Activated CD8-positive, alpha-beta memory T cell treated with anti-CD3 and anti-CD28 coated beads for 36 hours (primary cell): ENCODE data around the gene MRPS6. TPM values are rescaled to one million over a fixed set of nuclear protein-coding genes. Genes with fewer than 3 reads are reported as not detected.

Experiments
- CTCF ChIA-PET: fragments of 350-600 bp; sonication (Branson Sonifier 250); formaldehyde crosslinking; loops from one replicate; lab custom pipeline; 2021; ENCODE audit warnings: antibody characterized with exemption; lab: Charles Lee
- POLR2A ChIA-PET: fragments of 350-600 bp; sonication (Branson Sonifier 250); formaldehyde crosslinking; loops from one replicate; lab custom pipeline; 2021; ENCODE audit warnings: antibody characterized with exemption; lab: Charles Lee
- total RNA-seq, 2 experiments: library from RNA; stranded (reverse); gene quantifications; one replicate each; pipeline ENCODE4 v1.2.3, GENCODE V29; 2021

MRPS6 gene
- total RNA-seq, 2 experiments from 2014 or later, result 138 to 144 TPM

DNA sequence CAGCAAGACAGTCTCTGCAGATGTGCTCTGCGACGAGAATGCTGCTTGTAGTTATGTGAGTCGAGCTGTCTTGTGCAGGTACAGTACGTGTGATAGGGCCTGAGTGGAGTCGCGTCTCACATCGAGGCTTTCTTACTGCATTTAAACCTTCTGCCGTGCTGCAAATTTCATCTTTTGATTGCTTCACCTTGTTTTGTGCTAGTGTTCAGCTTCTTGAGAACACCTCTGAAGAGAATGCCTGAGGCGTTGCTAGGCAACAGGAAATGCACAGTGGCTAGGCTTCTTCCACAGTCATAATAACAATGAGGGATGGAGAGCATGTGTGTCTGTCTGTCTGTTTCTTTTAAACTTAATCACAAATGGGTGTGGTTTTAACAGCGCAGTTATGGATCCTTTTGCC, 52.9 kb downstream of the MRPS6 start:
- CTCF ChIA-PET, result no interaction called here
- POLR2A ChIA-PET, result no interaction called here

DNA sequence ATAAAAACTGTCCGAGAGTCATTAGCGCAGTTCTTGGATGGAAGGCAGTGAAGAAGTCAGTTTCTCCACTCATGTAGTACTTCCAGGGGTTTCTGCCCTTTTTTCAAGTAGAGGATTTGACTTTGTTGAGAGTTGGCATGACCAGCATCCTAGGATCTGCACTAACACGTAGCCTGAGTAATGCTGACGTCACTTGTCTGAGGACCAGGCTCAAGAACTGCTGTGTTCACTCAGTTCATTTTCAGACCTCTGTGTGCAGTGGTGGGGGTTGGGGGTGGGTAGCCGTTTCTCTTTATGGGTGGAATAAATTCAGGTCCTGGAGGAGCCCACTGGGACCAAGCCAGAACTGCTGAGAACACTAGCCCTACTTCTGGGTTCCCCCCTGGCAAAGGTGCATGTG, 53.3 kb downstream of the MRPS6 start:
- POLR2A ChIA-PET, result no interaction called here
- CTCF ChIA-PET, result no interaction called here

DNA sequence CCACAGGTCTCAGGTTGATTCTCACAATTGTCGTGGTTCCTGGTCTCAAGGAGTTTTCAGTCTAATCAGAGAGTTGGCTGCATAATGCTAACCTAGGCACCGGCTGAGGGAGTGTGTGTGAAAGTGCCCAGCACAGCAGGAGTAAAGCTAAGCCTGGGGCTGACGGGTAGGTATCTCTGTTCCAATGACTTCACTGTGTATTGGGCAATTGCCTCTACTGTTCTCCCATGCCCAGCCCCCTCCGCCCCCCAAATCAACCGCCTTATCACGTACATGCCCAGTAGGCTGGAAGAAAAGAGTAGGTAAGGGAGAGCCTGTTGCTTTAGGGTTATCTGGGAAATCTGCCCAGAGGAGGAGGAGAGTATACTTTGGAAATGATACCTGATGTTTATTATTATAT, 54.7 kb downstream of the MRPS6 start:
- ChIA-PET CTCF (interaction anchor here (1.4 to 2.3 kb wide), 2 partner anchors 204 to 220 kb away, joined by 4 to 8 read pairs; no protein-coding TSS in a partner anchor), POLR2A (no interaction called here)

DNA sequence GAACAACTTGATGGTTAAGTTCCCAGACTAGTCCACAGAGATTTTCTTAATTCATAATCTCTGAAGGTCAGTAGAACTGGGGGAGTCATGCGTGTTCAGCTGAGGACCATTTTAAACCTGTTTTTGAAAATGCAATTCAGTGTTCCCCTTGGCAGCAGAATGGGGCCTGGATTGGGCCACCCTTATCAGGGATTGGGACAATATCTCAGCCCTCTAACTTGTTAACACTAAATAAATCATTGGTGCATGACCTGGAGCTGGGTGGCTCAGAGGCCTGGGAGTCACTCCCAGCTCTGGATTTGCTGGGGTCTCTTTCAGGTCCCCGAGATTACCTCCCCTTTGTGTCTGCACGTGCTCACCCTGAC, 55.3 kb downstream of the MRPS6 start:
- ChIA-PET POLR2A (interaction anchor here (0.7 kb wide), 1 partner anchor 191 kb away, joined by 11 read pairs; no protein-coding TSS in a partner anchor), CTCF (interaction anchor here (1.0 to 2.3 kb wide), 5 partner anchors 12 to 219 kb away, joined by 3 to 8 read pairs (median 4); no protein-coding TSS in a partner anchor)

DNA sequence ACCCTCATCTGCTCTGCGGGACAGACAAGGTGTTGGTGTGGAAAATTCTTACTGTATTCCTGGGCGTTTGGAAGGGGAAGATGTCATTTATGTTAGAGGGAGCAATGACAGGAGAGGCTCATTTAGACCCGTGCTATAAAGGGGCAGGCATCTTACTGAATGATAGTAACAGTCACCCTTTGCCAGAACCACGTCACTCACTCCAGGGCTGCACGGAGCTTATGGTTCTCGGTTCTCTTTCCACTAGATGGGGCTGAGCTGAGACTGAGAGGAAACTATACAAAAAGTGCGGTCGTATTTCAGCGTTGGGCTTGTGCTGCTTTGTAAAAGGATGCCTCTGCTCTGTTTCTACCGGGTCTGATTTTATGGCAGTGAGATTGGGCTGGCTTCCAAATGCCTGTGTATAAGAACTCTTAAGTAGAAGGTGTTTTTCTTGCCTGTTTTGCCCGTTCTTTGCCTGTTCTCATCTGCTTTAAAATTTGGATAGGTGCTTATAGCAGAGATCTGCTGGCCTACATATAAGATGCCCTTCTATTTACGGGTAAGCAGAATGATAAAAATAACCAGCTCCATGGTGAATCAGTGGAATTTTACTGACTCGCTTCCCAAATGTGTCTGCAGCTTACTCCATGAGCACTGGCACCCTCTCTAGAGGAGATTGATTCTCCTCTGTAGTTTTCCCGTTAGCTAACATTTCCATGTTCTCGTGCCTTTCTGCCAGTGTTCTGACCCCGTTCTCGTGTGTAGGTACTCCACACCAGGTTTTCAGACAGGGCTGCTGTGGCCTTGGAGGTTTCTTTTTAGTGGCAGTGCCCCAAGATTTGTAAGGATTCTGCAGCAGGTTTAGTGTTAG, 55.9 kb downstream of the MRPS6 start:
- ChIA-PET CTCF (interaction anchor here (1.0 to 2.3 kb wide), 5 partner anchors 11 to 219 kb away, joined by 3 to 8 read pairs (median 4); no protein-coding TSS in a partner anchor), POLR2A (interaction anchor here (0.6 to 1.1 kb wide), 3 partner anchors 56 to 191 kb away, joined by 3 to 11 read pairs (median 6); no protein-coding TSS in a partner anchor)

DNA sequence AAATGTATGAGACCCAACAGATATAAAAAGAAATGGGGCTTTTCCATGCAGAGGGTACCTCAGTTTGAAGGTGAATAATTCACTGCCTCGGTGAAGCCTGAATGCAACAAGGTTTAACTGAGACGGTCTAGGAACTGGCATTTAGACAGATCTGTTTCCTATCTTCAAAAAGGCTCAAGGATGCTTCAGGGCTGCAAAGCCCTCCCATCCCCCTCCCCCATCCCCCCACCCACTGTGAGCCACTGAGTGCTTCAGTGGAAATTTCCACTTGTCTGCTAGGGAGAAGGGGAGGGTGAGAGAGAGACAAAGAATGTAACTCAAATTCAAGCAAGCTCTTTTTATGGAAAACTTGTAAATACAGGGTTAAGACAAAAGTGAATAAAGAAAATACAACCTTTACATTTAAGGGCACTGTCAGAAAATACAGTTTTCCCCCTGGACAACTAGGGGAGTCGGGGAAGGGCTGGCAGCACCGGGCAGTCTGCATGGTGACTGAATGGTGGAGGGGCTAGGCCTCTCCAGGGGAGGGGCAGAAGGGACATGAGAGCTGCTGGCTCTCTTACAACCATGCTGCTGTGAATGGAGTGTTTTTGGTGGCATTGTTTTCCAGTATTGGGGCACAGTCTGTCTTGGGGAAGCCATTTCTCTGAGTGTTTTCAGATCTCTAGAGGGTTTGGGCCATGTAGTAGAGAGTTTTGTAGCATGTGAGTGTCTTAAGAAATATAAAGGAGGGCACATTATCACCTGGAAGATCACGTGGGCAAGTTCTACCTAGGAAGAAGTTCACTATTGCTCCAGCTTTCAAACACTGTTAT, 56.7 kb downstream of the MRPS6 start:
- ChIA-PET POLR2A (interaction anchor here (1.1 kb wide), 1 partner anchor 57 kb away, joined by 3 read pairs; no protein-coding TSS in a partner anchor), CTCF (interaction anchor here (1.3 kb wide), 2 partner anchors 68 to 216 kb away, joined by 4 to 7 read pairs; no protein-coding TSS in a partner anchor)

DNA sequence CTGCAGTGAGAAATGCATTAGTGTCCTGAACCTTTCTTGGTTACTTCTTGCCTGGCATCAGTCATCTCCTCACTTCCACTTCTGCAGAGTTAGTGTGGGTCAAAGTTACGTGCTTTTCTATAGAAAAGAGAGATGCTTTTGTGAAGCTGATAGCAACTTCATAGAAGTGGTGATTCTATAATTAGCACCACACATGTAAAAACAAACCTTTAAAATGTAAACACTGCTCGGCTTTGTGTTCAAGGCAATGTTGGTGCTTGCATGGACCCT, 57.3 kb downstream of the MRPS6 start:
- CTCF ChIA-PET, result interaction anchor here (1.2 kb wide), 1 partner anchor 217 kb away, joined by 3 read pairs; no protein-coding TSS in a partner anchor
- POLR2A ChIA-PET, result interaction anchor here (1.1 kb wide), 1 partner anchor 58 kb away, joined by 3 read pairs; no protein-coding TSS in a partner anchor

DNA sequence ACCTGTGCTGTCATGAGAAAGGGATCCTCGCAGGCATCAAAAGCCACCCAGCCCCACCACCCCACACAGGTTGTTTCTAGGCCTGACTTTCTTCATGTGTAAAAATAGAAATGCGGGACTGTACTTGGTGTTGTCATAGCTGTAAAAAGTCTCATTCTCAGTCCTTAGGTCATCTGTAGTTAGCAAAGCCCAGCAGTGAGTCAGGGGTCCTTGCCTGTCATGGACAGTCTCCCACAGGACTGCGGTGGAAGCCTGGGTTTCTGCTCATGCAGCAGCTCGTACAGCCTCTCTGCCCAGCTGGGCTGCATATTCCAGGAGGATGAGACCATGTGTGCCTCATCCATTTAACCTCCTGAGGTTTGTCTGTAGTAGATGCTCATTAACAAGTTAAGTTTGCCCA, 58.2 kb downstream of the MRPS6 start:
- ChIA-PET CTCF (interaction anchor here (1.2 kb wide), 1 partner anchor 216 kb away, joined by 3 read pairs; no protein-coding TSS in a partner anchor), POLR2A (no interaction called here)

DNA sequence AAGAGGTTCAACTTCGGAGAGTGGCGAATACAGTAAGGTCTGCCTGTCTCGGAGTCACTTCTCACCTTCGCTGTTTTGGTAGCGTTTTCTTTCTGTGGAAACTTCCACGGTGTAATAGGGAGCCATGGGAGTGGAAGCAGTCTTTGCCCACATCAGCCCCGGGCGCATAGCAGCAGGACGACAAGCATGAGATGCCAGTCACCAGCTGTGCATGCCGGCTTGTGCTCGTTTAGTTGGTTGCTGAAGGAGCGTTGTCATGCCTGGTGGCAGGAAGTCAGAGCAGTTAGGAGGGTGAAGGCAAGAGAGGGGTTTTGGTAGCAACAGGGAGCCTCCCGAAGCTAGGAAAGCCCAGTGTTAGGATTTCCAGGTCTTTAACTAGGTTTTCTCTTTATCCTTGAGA, 58.8 kb downstream of the MRPS6 start:
- CTCF ChIA-PET, result interaction anchor here (1.3 kb wide), 2 partner anchors 10 to 208 kb away, joined by 3 to 6 read pairs; no protein-coding TSS in a partner anchor
- POLR2A ChIA-PET, result no interaction called here

DNA sequence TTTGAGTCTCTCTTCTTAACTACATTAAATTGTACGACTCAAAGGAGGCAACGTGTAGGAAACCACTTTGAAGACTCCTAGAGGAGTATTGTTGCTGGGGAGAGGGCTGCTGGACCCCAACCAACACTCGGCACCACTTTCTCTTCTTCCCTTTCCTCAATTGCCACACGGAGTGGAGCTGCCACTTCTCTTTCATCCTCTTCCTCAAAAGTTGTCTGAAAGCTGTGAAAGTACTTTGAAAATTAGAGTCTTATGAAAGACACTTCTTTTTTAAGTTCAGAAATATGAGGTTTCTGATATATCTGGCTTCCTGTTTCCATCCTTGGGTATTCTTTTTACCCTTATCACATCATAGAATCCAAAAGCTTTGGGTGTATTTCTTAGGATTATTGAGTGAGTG, 59.5 kb downstream of the MRPS6 start:
- ChIA-PET POLR2A (no interaction called here), CTCF (interaction anchor here (1.3 kb wide), 2 partner anchors 10 to 209 kb away, joined by 3 to 6 read pairs; no protein-coding TSS in a partner anchor)

DNA sequence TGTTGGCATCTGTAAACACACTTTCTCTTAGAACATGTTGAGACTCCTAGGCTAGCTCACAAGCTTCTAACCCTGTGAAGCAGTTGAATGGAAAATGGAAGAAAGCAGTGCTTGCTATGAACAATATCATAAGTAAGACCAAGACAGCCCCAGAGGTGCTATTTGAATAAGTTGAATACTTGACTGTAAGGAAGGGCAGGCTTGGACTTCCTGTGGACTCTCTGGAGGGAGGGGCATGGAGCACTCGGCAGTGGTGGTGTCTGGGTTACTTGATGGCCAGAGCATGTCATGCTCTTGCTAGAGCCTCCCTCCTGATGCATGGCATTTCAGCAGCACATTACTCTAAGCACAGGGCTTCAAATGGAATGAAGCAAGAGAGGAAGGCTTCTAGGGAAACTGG, 60.0 kb downstream of the MRPS6 start:
- ChIA-PET POLR2A (no interaction called here), CTCF (interaction anchor here (1.3 kb wide), 2 partner anchors 11 to 209 kb away, joined by 3 to 6 read pairs; no protein-coding TSS in a partner anchor)

DNA sequence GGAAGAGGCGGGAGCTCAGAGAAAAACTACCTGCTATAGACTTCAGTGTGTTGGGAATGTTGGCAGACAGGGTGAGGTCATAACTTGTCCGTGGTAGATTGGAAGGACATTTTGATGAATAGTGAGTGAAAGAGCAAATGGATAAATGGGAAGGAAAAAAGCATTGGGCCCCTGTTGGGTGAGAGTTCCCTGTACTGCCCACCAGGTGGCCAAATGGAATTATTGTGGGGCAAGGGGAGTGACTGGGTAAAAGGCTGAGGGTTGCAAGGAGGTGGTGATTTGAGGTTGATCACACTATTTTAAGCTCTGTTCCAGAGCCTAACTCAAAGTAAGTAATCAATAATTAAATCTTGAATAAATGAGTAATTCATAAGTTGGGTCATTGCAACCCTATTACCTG, 60.4 kb downstream of the MRPS6 start:
- ChIA-PET POLR2A (no interaction called here), CTCF (no interaction called here)

DNA sequence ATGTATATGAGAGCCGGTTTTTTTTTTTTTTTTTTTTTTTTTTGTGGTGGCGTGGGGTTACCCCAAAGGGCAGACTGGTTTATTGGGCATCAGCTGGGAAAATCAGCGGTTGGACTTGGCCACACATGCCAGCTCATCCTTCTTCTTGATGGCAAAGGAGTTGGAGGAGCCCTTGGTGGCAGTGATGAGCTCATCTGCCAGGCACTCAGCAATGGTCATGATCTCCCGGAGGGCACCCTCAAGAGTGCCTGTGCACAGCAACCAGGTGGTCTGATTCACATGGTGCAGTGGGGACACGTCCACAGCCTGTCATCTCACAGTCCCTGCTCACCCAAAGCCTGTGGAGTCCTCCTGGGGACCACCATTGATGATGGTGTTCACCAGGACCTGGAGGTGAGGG, 62.0 kb downstream of the MRPS6 start:
- ChIA-PET CTCF (interaction anchor here (1.8 kb wide), 1 partner anchor 213 kb away, joined by 5 read pairs; no protein-coding TSS in a partner anchor), POLR2A (no interaction called here)

DNA sequence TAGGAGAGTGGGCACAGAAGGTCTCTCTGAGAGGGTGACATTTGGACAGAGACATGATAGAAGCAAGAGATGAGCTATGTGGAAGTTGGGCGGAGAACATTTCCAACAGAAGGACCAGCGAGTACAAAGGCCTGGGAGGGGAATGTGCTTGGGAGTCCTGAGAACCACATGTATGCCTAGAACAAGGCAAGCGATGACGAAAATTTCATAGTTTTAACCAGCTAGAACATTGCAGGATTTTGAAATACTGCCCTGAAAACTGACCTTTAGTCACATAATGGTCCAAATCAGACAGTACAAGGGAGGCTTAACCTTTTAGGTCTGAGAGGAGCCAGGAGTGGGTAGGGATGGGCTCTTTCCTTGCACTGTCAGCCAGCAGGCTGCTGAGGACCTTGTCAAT, 68.0 kb downstream of the MRPS6 start:
- CTCF ChIA-PET, result no interaction called here
- POLR2A ChIA-PET, result no interaction called here

DNA sequence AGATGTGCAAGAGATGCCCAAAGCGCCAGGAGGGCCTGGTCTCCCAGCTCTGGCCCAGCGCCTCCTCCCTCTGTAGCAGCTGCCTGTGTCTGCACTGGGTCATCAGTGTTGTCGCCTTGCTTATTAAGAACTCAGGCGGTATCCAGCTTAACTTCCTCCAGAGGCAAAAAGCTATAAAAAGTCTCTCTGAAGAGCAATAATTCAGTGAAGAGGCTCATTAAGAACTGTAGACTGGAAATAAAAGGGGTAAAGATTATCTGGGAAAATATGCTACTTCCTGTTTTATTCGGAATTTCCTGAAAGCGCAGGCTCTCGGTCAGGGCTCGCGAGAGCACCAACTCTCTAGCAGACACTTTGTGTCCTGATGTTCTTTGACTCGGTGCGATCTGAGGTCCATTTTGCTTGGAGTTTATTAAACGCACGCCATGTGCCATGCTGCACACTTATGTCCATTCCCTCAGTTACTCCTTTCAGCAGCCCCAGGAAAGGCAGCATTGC, 70.4 kb downstream of the MRPS6 start:
- ChIA-PET POLR2A (no interaction called here), CTCF (no interaction called here)

DNA sequence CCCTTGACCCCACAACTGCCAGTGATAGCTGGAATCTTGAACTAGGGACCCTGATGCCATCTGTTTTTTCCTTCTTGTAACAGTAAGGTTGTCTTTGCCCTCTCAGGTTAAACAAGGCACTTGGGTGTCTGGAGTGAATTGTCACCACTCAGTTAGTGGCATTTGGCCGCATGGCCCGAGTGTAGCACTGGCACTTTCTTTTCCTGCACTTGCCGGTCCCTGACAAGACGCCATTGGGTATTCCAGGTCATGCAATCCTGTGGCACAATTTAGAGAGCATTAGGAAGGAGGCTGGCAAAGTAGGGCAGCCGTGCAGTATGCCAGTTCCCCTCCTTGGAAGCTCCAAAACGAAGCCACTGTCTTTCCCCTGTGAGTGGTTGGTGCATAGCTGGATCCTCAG, 70.8 kb downstream of the MRPS6 start:
- POLR2A ChIA-PET, result no interaction called here
- CTCF ChIA-PET, result no interaction called here

DNA sequence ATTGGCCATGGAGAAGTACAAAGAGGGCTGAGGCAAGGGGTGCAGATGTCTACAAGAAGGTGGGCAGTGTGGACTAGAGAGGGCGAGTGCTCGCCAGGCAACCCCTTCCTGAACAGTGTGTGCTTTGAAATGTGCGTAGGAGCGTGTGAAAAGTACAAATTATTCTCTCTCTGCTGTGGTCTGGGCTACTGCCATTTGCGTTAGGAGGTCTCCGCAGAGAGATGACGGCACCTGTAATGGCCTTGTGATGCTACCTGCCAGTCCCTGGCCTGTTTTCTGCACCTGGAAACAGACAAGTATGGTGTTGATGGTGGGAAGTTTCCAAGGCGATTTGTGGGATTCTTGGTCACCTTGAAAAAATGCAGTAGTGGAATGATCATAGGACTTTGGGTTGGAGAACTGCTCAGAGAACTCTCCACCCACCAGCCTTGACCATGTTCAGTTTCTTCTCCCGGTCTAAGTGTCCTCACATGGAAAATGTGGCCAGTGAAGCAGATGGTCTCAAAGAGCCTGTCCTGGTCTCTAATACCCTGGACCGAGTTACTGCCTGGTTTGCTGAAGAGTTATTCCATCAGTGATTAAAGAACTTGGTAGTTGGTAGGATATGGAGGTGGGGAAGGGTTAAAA, 74.5 kb downstream of the MRPS6 start:
- POLR2A ChIA-PET, result no interaction called here
- CTCF ChIA-PET, result no interaction called here

DNA sequence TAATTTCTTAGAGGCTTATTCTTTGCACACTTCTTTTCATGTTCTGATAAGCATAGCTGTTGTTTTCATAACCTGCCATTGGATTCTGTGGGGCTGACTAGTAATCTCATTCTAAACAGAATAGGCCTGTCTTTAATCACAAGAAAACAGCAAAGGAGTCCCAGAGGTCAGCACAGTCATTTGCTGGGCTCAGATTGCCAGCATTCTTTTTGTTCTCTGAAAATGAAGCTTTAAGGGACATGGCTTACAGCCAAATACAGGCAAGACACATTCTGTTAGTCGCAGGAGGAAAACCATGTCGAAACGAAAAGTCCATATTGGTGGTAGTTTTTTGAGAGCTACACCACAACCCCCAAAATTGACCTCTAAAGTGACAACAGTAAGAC, 75.0 kb downstream of the MRPS6 start:
- POLR2A ChIA-PET, result no interaction called here
- CTCF ChIA-PET, result no interaction called here
